ENCODE results near the gene MTURN.
"Not testable (repeated sequence)": the region's sequence is repeated elsewhere in the genome, so short reads cannot be mapped to it uniquely, and the experiment has no call there.

MTURN gene

GRCh38 chr7:30173058-30173897 lies 38.5 kb downstream of the MTURN start:
- no peak for DNase-seq
- in situ Hi-C loops (cut with MboI; ENCODE audit: low pct_unique_long_range_greater_than_20kb, low sequenced_read_pairs) = no loop called here

GRCh38 chr7:30175180-30175579 lies 40.4 kb downstream of the MTURN start:
- in situ Hi-C loops (cut with MboI; ENCODE audit: low pct_unique_long_range_greater_than_20kb, low sequenced_read_pairs) = no loop called here
- DNase-seq = no peak

- in situ Hi-C loops (cut with MboI; ENCODE audit: low pct_unique_long_range_greater_than_20kb, low sequenced_read_pairs) = no loop called here
- no peak for DNase-seq
These were observed 40.9 kb downstream of the MTURN start for GRCh38 chr7:30175636-30176147.

GRCh38 chr7:30176463-30177109 lies 41.8 kb downstream of the MTURN start:
- in situ Hi-C loops (cut with MboI; ENCODE audit: low pct_unique_long_range_greater_than_20kb, low sequenced_read_pairs) = no loop called here
- no peak for DNase-seq

- in situ Hi-C loops (cut with MboI; ENCODE audit: low pct_unique_long_range_greater_than_20kb, low sequenced_read_pairs) = no loop called here
- no peak for DNase-seq
These were observed 42.4 kb downstream of the MTURN start for GRCh38 chr7:30177186-30177585.

GRCh38 chr7:30177965-30178364 lies 43.2 kb downstream of the MTURN start:
- no peak for DNase-seq

GRCh38 chr7:30178748-30179436 lies 44.1 kb downstream of the MTURN start:
- no peak for DNase-seq
- in situ Hi-C loops (cut with MboI; ENCODE audit: low pct_unique_long_range_greater_than_20kb, low sequenced_read_pairs) = no loop called here

More at GRCh38 chr7:30177965-30178364, 43.2 kb downstream of the MTURN start:
- in situ Hi-C loops (cut with MboI; ENCODE audit: low pct_unique_long_range_greater_than_20kb, low sequenced_read_pairs) = no loop called here

GRCh38 chr7:30180718-30181117 lies 45.9 kb downstream of the MTURN start:
- no peak for DNase-seq
- in situ Hi-C loops (cut with MboI; ENCODE audit: low pct_unique_long_range_greater_than_20kb, low sequenced_read_pairs) = no loop called here

GRCh38 chr7:30181211-30181610 lies 46.4 kb downstream of the MTURN start:
- in situ Hi-C loops (cut with MboI; ENCODE audit: low pct_unique_long_range_greater_than_20kb, low sequenced_read_pairs) = no loop called here
- no peak for DNase-seq

GRCh38 chr7:30181736-30182522 lies 47.1 kb downstream of the MTURN start:
- DNase-seq = no peak
- in situ Hi-C loops (cut with MboI; ENCODE audit: low pct_unique_long_range_greater_than_20kb, low sequenced_read_pairs) = no loop called here

GRCh38 chr7:30182814-30183213 lies 48.0 kb downstream of the MTURN start:
- in situ Hi-C loops (cut with MboI; ENCODE audit: low pct_unique_long_range_greater_than_20kb, low sequenced_read_pairs) = no loop called here
- no peak for DNase-seq

- in situ Hi-C loops (cut with MboI; ENCODE audit: low pct_unique_long_range_greater_than_20kb, low sequenced_read_pairs) = no loop called here
These were observed 49.1 kb downstream of the MTURN start for GRCh38 chr7:30183749-30184369.

GRCh38 chr7:30184791-30185487 lies 50.2 kb downstream of the MTURN start:
- in situ Hi-C loops (cut with MboI; ENCODE audit: low pct_unique_long_range_greater_than_20kb, low sequenced_read_pairs) = no loop called here
- DNase-seq = no peak

More at GRCh38 chr7:30183749-30184369, 49.1 kb downstream of the MTURN start:
- no peak for DNase-seq

- DNase-seq = no peak
- in situ Hi-C loops (cut with MboI; ENCODE audit: low pct_unique_long_range_greater_than_20kb, low sequenced_read_pairs) = no loop called here
These were observed 50.7 kb downstream of the MTURN start for GRCh38 chr7:30185496-30185895.

- no peak for DNase-seq
- in situ Hi-C loops (cut with MboI; ENCODE audit: low pct_unique_long_range_greater_than_20kb, low sequenced_read_pairs) = no loop called here
These were observed 51.9 kb downstream of the MTURN start for GRCh38 chr7:30186725-30187124.

GRCh38 chr7:30187513-30187912 lies 52.7 kb downstream of the MTURN start:
- in situ Hi-C loops (cut with MboI; ENCODE audit: low pct_unique_long_range_greater_than_20kb, low sequenced_read_pairs) = no loop called here
- DNase-seq = no peak

GRCh38 chr7:30188381-30188780 lies 53.6 kb downstream of the MTURN start:
- in situ Hi-C loops (cut with MboI; ENCODE audit: low pct_unique_long_range_greater_than_20kb, low sequenced_read_pairs); DNase-seq: not testable (repeated sequence)

GRCh38 chr7:30188811-30189210 lies 54.0 kb downstream of the MTURN start:
- in situ Hi-C loops (cut with MboI; ENCODE audit: low pct_unique_long_range_greater_than_20kb, low sequenced_read_pairs) = no loop called here
- no peak for DNase-seq
